ENCODE measurements around the gene SMYD5.

Gene SMYD5

GRCh38 chr2:73244580-73244979, 30.5 kb downstream of the SMYD5 start (continued):
- no peak for TF ChIP-seq PRDM10 (tag by site-specific recombination; IDR thresholded peaks at IDR 0.05)
- TF ChIP-seq ZNF146 (tag by site-specific recombination; IDR thresholded peaks at IDR 0.05): no peak
- no peak for TF ChIP-seq SALL2 (tag by site-specific recombination; IDR thresholded peaks at IDR 0.05; ENCODE audit: borderline replicate concordance)
- no peak for TF ChIP-seq GFI1B (tag by site-specific recombination; IDR thresholded peaks at IDR 0.05)
- no peak for TF ChIP-seq ZNF529 (tag by site-specific recombination; IDR thresholded peaks at IDR 0.05; ENCODE audit: insufficient replicate concordance)
- TF ChIP-seq PRDM4 (tag by site-specific recombination; IDR thresholded peaks at IDR 0.05): no peak
- TF ChIP-seq ZNF560 (tag by site-specific recombination; IDR thresholded peaks at IDR 0.05; ENCODE audit: borderline replicate concordance): no peak
- TF ChIP-seq OSR2 (tag by site-specific recombination; IDR thresholded peaks at IDR 0.05): no peak
- no peak for TF ChIP-seq ZNF830 (tag by site-specific recombination; IDR thresholded peaks at IDR 0.05; ENCODE audit: low read depth)
- TF ChIP-seq ZNF324 (tag by site-specific recombination; IDR thresholded peaks at IDR 0.05): no peak

GRCh38 chr2:73246850-73247249, 32.8 kb downstream of the SMYD5 start:
- H3K27ac ChIP-seq (ENCODE audit: extremely low read depth, low read depth, low read length): no peak overlapping the region
- POLR2A ChIA-PET: interaction anchor here (1.1 to 2.4 kb wide), 2 partner anchors 11 to 13 kb away, joined by 7 to 9 read pairs; partner anchors contain the start of gene CCT7

GRCh38 chr2:73249636-73250035, 35.6 kb downstream of the SMYD5 start:
- no peak for TF ChIP-seq ZNF76 (tag by site-specific recombination; IDR thresholded peaks at IDR 0.05; ENCODE audit: borderline replicate concordance, low read depth)
- CTCF ChIA-PET: interaction anchor here (1.5 to 2.0 kb wide), 2 partner anchors 10 to 37 kb away, joined by 3 to 7 read pairs; no protein-coding TSS in a partner anchor
- peaks cover 69 to 99% of the 10 kb centered on the region in 2 experiments for H3K36me3 ChIP-seq (ENCODE audit: control insufficient read depth in 2 of 2, insufficient read depth in 1 of 2, low read length in 2 of 2)
- H3K27ac ChIP-seq (ENCODE audit: extremely low read depth, low read depth, low read length): no peak overlapping the region
- H3K4me3 ChIP-seq (ENCODE audit: low read depth, low read length): no peak overlapping the region
- no peaks in the 10 kb centered on the region for H3K9me3 ChIP-seq (ENCODE audit: control insufficient read depth, insufficient read depth, low read depth, low read length)
- POLR2A ChIA-PET: interaction anchor here (1.0 kb wide), 1 partner anchor 16 kb away, joined by 3 read pairs; the partner anchor contains the start of gene CCT7
- H3K4me1 ChIP-seq (ENCODE audit: control insufficient read depth, insufficient read depth, low read length): no peaks in the 10 kb centered on the region

More at GRCh38 chr2:73246850-73247249, 32.8 kb downstream of the SMYD5 start:
- H3K9me3 ChIP-seq (ENCODE audit: control insufficient read depth, insufficient read depth, low read depth, low read length): no peaks in the 10 kb centered on the region
- H3K4me1 ChIP-seq (ENCODE audit: control insufficient read depth, insufficient read depth, low read length): peaks cover 2% of the 10 kb centered on the region; the same call in 1 of the 2 replicates
- CTCF ChIA-PET: interaction anchor here (0.9 to 1.5 kb wide), 2 partner anchors 12 to 34 kb away, joined by 3 read pairs; no protein-coding TSS in a partner anchor
- TF ChIP-seq ZNF560 (tag by site-specific recombination; IDR thresholded peaks at IDR 0.05; ENCODE audit: borderline replicate concordance): no peak
- peaks cover 73 to 100% of the 10 kb centered on the region in 2 experiments for H3K36me3 ChIP-seq (ENCODE audit: control insufficient read depth in 2 of 2, insufficient read depth in 1 of 2, low read length in 2 of 2)
- H3K4me3 ChIP-seq (ENCODE audit: low read depth, low read length): no peak overlapping the region
